Panc1 (cell line): ENCODE results near the gene C6orf89.

Source experiments
- TCF7L2 ChIP-seq: IDR thresholded peaks from 2 replicates; pipeline ENCODE4 v1.6.1; 2011; ENCODE audit warnings: mild to moderate bottlenecking, low read depth, low read length, inconsistent platforms
- TF ChIP-seq, protein P1 (sequence below): fragments of 450-650 bp; IDR thresholded peaks from 2 replicates; pipeline ENCODE4 v1.5.1; 2017; ENCODE audit warnings: mild to moderate bottlenecking

DNA sequence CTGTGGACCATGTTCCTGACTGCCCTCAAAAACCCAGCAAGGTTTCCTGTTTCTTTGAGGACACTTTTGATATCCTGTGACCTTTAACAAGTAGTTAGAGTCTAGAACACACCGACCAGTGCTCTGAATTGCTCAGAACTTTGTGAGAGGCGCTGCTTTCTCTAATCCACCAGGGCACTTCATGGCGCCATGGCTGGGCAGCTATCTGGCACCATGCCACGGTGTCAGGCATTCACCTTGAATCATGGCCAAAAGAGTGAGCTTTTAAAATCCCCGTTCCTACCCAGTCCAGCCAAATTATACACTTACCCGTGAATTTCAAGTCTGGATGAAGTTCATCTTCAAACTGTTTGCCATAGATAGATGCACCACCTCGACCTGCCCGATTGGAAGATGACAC is 29.5 kb upstream of the C6orf89 start:
- TF ChIP-seq, protein P1, sequence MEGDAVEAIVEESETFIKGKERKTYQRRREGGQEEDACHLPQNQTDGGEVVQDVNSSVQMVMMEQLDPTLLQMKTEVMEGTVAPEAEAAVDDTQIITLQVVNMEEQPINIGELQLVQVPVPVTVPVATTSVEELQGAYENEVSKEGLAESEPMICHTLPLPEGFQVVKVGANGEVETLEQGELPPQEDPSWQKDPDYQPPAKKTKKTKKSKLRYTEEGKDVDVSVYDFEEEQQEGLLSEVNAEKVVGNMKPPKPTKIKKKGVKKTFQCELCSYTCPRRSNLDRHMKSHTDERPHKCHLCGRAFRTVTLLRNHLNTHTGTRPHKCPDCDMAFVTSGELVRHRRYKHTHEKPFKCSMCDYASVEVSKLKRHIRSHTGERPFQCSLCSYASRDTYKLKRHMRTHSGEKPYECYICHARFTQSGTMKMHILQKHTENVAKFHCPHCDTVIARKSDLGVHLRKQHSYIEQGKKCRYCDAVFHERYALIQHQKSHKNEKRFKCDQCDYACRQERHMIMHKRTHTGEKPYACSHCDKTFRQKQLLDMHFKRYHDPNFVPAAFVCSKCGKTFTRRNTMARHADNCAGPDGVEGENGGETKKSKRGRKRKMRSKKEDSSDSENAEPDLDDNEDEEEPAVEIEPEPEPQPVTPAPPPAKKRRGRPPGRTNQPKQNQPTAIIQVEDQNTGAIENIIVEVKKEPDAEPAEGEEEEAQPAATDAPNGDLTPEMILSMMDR = no peak
- no peak for TF ChIP-seq TCF7L2
